HCT116 (cell line): Measurements from ENCODE around the gene SORBS1. TPM values are rescaled to one million over a fixed set of nuclear protein-coding genes. Genes with fewer than 3 reads are reported as not detected.

Source experiments
- ATAC-seq: fragments of 200-7000 bp; cut with Tn5 transposase; 2 replicates; pipeline ENCODE4 v1.9.1; 2020; ENCODE audit warnings: mild to moderate bottlenecking, moderate library complexity
- BruUV-seq: library from RNA; stranded (reverse); fragments of 400-500 nt; replicated peaks from 2 replicates; lab custom pipeline; 2021; lab: Mats Ljungman, UMichigan
- CTCF ChIA-PET: fragments of 300-600 bp; sonication (Branson Sonifier 250); formaldehyde crosslinking; loops from one replicate; lab custom pipeline; 2021; ENCODE audit warnings: antibody characterized with exemption; lab: Charles Lee
- POLR2A ChIA-PET: fragments of 300-600, 350-600 bp; sonication (Branson Sonifier 250); formaldehyde crosslinking; loops from one replicate; lab custom pipeline; 2021; ENCODE audit warnings: antibody characterized with exemption; lab: Charles Lee
- RAD21 ChIA-PET, 2 experiments: fragments of 300-600 bp; sonication (Branson Sonifier 250); formaldehyde crosslinking; loops; one replicate each; lab custom pipeline; 2023; ENCODE audit warnings: low total read pairs in 2 of 2; ENCODE audit not compliant: uncharacterized antibody in 2 of 2, unreplicated experiment in 2 of 2, low non-redundant PET in 1 of 2; lab: Charles Lee
- DNase-seq: peaks from one replicate; pipeline ENCODE4 v3.0.0-alpha.2; 2010; ENCODE audit warnings: low read depth, low spot score
- H2AFZ ChIP-seq: fragments of 200-600 bp; shearing (Covaris generic), sonication (generic); 2 replicates; pipeline ENCODE4 v1.6.1; 2017; ENCODE audit warnings: low read depth, mixed run types, mixed read lengths, antibody characterized with exemption, low read length; ENCODE audit not compliant: poor library complexity, severe bottlenecking
- H3K27ac ChIP-seq: 2 replicates; pipeline ENCODE4 v1.5.1; 2012; ENCODE audit warnings: low read depth, low read length
- H3K27me3 ChIP-seq: fragments of 200-600 bp; sonication (generic); 2 replicates; pipeline ENCODE4 v1.6.1; 2016; ENCODE audit warnings: mixed run types, low read length, mixed read lengths; ENCODE audit not compliant: insufficient read depth
- H3K36me3 ChIP-seq, 2 experiments: fragments of 200-500 bp in 1 of 2; fragments of 200-600 bp in 1 of 2; sonication (Bioruptor generic) in 1 of 2; sonication (generic) in 1 of 2; 2 replicates each; pipeline versions ENCODE4 v1.5.1 to v1.6.1; 2014 to 2016; ENCODE audit warnings: low read length in 2 of 2, inconsistent platforms in 1 of 2, mixed read lengths in 1 of 2, mixed run types in 1 of 2; ENCODE audit not compliant: insufficient read depth in 2 of 2, control insufficient read depth in 1 of 2
- H3K4me1 ChIP-seq, 2 experiments: fragments of 200-600 bp in 1 of 2; sonication (generic) in 1 of 2; 2 replicates each; pipeline versions ENCODE4 v1.5.1 to v1.6.1; 2012 to 2017; ENCODE audit warnings: low read length in 2 of 2, inconsistent platforms in 1 of 2, mild to moderate bottlenecking in 1 of 2, mixed read lengths in 1 of 2, mixed run types in 1 of 2, moderate library complexity in 1 of 2; ENCODE audit not compliant: insufficient read depth in 2 of 2, control insufficient read depth in 1 of 2
- H3K4me2 ChIP-seq: fragments of 200-600 bp; sonication (generic); 2 replicates; pipeline ENCODE4 v1.6.1; 2017; ENCODE audit warnings: mixed run types, low read length, mixed read lengths
- H3K4me3 ChIP-seq, 2 experiments: fragments of 200-600 bp in 1 of 2; sonication (generic) in 1 of 2; replicated peaks in 1 of 2; 2 replicates each; pipeline ENCODE4 v1.5.1; 2011 to 2016; ENCODE audit warnings: low read length in 2 of 2, control low read depth in 1 of 2, low read depth in 1 of 2, mild to moderate bottlenecking in 1 of 2, mixed read lengths in 1 of 2, mixed run types in 1 of 2
- H3K79me2 ChIP-seq: fragments of 200-600 bp; sonication (generic); 2 replicates; pipeline ENCODE4 v1.6.1; 2017; ENCODE audit warnings: mild to moderate bottlenecking, mixed run types, low read length, moderate library complexity, mixed read lengths; ENCODE audit not compliant: insufficient read depth
- H3K9ac ChIP-seq: fragments of 200-600 bp; sonication (generic); 2 replicates; pipeline ENCODE4 v1.6.1; 2016; ENCODE audit warnings: low read length, mixed read lengths
- H3K9me2 ChIP-seq: fragments of 200-600 bp; sonication (generic), shearing (Covaris generic); 2 replicates; pipeline ENCODE4 v1.6.1; 2017; ENCODE audit warnings: mixed run types, mild to moderate bottlenecking, moderate library complexity; ENCODE audit not compliant: insufficient read depth
- H3K9me3 ChIP-seq, 2 experiments: fragments of 200-500 bp in 1 of 2; fragments of 200-600 bp in 1 of 2; sonication (Bioruptor generic) in 1 of 2; sonication (generic) in 1 of 2; 2 replicates each; pipeline ENCODE4 v1.6.1; 2014 to 2017; ENCODE audit warnings: low read length in 2 of 2, mixed read lengths in 2 of 2, inconsistent platforms in 1 of 2, low read depth in 1 of 2, mild to moderate bottlenecking in 1 of 2, mixed run types in 1 of 2, moderate library complexity in 1 of 2; ENCODE audit not compliant: control insufficient read depth in 1 of 2, insufficient read depth in 1 of 2
- H4K20me1 ChIP-seq: fragments of 200-600 bp; sonication (generic), shearing (Covaris generic); 2 replicates; pipeline ENCODE4 v1.6.1; 2017; ENCODE audit warnings: mixed run types, mild to moderate bottlenecking, moderate library complexity; ENCODE audit not compliant: insufficient read depth
- CBX3 ChIP-seq: IDR thresholded peaks from 2 replicates; pipeline ENCODE4 v1.6.1; 2012; ENCODE audit warnings: low read depth
- CEBPB ChIP-seq: IDR thresholded peaks from 2 replicates; pipeline ENCODE4 v1.6.1; 2012; ENCODE audit warnings: low read depth
- EGR1 ChIP-seq: IDR thresholded peaks from 2 replicates; pipeline ENCODE4 v1.6.1; 2012; ENCODE audit warnings: low read depth
- EZH2phosphoT487 ChIP-seq: fragments of 200-600 bp; IDR thresholded peaks from 2 replicates; pipeline ENCODE4 v1.6.1; 2018; ENCODE audit warnings: antibody characterized with exemption, borderline replicate concordance
- JUND ChIP-seq: IDR thresholded peaks from 2 replicates; pipeline ENCODE4 v1.6.1; 2012
- POLR2A ChIP-seq: IDR thresholded peaks from 2 replicates; pipeline ENCODE4 v1.7.0; 2011; ENCODE audit warnings: borderline replicate concordance; ENCODE audit not compliant: insufficient read depth, insufficient read length; ENCODE audit errors: extremely low read depth
- RAD21 ChIP-seq: IDR thresholded peaks from 2 replicates; pipeline ENCODE4 v1.6.1; 2012; ENCODE audit warnings: low read depth, mild to moderate bottlenecking
- SIN3A ChIP-seq: IDR thresholded peaks from 2 replicates; pipeline ENCODE4 v1.6.1; 2012; ENCODE audit warnings: low read depth
- SP1 ChIP-seq: IDR thresholded peaks from 2 replicates; pipeline ENCODE4 v1.6.1; 2012; ENCODE audit warnings: low read depth
- SRF ChIP-seq: IDR thresholded peaks from 2 replicates; pipeline ENCODE4 v1.6.1; 2012; ENCODE audit warnings: low read depth
- TCF7L2 ChIP-seq: IDR thresholded peaks from 2 replicates; pipeline ENCODE4 v1.7.0; 2011; ENCODE audit warnings: borderline replicate concordance, inconsistent platforms; ENCODE audit not compliant: insufficient read depth, insufficient read length; ENCODE audit errors: extremely low read depth
- ZFX ChIP-seq: fragments of 450-650 bp; IDR thresholded peaks from 2 replicates; pipeline ENCODE4 v1.6.1; 2017
- ZNF274 ChIP-seq: fragments of 200-500 bp; sonication (Bioruptor generic); IDR thresholded peaks from 2 replicates; pipeline ENCODE4 v1.6.1; 2014; ENCODE audit warnings: mild to moderate bottlenecking, low read depth, low read length, inconsistent platforms
- intact Hi-C: fragments of 100-400 bp; cut with micrococcal nuclease; formaldehyde crosslinking; loops from 2 replicates; pipeline ENCODE4 v1.10.0; 2022
- total RNA-seq: library from RNA; stranded (reverse); gene quantifications from one replicate; pipeline ENCODE4 v1.2.1, GENCODE V29; 2021; ENCODE audit not compliant: unreplicated experiment
- TF ChIP-seq, protein P1 (sequence below): IDR thresholded peaks from 2 replicates; pipeline ENCODE4 v1.6.1; 2012; ENCODE audit warnings: low read depth
- TF ChIP-seq, protein P2 (sequence below): IDR thresholded peaks from 2 replicates; pipeline ENCODE4 v1.6.1; 2011; ENCODE audit warnings: mild to moderate bottlenecking, low read length, moderate library complexity; ENCODE audit not compliant: insufficient replicate concordance; ENCODE audit errors: extremely low read depth
- TF ChIP-seq, protein P3 (sequence below): IDR thresholded peaks from 2 replicates; pipeline ENCODE4 v1.6.1; 2012
- TF ChIP-seq, protein P4 (sequence below), 3 experiments: fragments of 200-600 bp in 1 of 3; sonication (generic) in 1 of 3; IDR thresholded peaks in 2 of 3; conservative IDR thresholded peaks in 1 of 3; 2 replicates each; pipeline ENCODE4 v1.5.1; 2012 to 2017; ENCODE audit warnings: low read depth in 2 of 3, low read length in 2 of 3, antibody characterized with exemption in 1 of 3, borderline replicate concordance in 1 of 3, control low read depth in 1 of 3, mild to moderate bottlenecking in 1 of 3, mixed read lengths in 1 of 3, mixed run types in 1 of 3, moderate library complexity in 1 of 3; ENCODE audit not compliant: insufficient read depth in 1 of 3

SORBS1 gene
- total RNA-seq, 1 experiment from 2014 or later = 3.4 TPM

DNA sequence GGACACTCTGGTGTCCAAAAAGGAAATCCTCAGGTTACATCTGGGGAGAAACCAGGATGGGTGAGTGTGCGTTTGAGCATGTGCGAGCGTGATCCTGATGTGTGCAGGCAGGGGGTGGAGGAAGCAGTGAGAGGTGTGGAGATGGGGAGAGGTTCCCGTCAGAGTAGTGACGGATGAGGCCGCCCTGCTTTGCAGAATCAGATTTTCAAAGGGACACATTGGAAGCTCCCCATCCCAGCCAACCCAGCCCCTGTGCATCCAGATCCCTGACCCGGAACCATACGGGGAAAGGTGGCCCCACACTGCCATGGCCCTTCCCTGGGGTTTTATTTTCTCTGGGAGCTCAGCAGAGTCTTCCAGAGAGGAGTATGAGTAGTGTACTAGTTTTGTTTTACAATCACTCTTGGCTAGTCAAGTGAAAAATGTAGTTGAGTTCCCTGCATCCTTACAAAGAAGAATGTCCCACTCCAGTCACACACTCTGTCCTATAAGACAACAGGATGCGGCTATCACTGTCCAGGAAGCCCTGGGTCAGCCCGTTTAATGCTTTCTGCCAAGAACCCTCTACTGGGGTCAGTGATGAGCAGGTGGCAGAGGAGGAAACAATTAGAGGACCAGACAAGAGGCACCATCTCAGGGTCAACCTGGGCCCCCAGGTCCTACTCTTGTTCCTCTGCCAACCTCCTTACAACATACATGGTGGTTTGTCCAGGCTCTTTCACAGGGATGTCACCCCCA lies 223.6 kb downstream of the SORBS1 start:
- H3K27ac ChIP-seq = no peak overlapping the region

More for the DNA sequence above, 223.6 kb downstream of the SORBS1 start:
- TF ChIP-seq POLR2A (no peak), SRF (no peak), JUND (no peak), ZFX (no peak), TCF7L2 (no peak), SP1 (no peak), EZH2phosphoT487 (no peak), EGR1 (no peak), CBX3 (no peak), RAD21 (no peak), CEBPB (no peak), ZNF274 (no peak), SIN3A (no peak)
- TF ChIP-seq, protein P1, sequence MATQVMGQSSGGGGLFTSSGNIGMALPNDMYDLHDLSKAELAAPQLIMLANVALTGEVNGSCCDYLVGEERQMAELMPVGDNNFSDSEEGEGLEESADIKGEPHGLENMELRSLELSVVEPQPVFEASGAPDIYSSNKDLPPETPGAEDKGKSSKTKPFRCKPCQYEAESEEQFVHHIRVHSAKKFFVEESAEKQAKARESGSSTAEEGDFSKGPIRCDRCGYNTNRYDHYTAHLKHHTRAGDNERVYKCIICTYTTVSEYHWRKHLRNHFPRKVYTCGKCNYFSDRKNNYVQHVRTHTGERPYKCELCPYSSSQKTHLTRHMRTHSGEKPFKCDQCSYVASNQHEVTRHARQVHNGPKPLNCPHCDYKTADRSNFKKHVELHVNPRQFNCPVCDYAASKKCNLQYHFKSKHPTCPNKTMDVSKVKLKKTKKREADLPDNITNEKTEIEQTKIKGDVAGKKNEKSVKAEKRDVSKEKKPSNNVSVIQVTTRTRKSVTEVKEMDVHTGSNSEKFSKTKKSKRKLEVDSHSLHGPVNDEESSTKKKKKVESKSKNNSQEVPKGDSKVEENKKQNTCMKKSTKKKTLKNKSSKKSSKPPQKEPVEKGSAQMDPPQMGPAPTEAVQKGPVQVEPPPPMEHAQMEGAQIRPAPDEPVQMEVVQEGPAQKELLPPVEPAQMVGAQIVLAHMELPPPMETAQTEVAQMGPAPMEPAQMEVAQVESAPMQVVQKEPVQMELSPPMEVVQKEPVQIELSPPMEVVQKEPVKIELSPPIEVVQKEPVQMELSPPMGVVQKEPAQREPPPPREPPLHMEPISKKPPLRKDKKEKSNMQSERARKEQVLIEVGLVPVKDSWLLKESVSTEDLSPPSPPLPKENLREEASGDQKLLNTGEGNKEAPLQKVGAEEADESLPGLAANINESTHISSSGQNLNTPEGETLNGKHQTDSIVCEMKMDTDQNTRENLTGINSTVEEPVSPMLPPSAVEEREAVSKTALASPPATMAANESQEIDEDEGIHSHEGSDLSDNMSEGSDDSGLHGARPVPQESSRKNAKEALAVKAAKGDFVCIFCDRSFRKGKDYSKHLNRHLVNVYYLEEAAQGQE = no peak
- TF ChIP-seq, protein P2, sequence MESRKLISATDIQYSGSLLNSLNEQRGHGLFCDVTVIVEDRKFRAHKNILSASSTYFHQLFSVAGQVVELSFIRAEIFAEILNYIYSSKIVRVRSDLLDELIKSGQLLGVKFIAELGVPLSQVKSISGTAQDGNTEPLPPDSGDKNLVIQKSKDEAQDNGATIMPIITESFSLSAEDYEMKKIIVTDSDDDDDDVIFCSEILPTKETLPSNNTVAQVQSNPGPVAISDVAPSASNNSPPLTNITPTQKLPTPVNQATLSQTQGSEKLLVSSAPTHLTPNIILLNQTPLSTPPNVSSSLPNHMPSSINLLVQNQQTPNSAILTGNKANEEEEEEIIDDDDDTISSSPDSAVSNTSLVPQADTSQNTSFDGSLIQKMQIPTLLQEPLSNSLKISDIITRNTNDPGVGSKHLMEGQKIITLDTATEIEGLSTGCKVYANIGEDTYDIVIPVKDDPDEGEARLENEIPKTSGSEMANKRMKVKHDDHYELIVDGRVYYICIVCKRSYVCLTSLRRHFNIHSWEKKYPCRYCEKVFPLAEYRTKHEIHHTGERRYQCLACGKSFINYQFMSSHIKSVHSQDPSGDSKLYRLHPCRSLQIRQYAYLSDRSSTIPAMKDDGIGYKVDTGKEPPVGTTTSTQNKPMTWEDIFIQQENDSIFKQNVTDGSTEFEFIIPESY = no peak
- TF ChIP-seq, protein P3, sequence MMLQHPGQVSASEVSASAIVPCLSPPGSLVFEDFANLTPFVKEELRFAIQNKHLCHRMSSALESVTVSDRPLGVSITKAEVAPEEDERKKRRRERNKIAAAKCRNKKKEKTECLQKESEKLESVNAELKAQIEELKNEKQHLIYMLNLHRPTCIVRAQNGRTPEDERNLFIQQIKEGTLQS = no peak
- TF ChIP-seq, protein P4, sequence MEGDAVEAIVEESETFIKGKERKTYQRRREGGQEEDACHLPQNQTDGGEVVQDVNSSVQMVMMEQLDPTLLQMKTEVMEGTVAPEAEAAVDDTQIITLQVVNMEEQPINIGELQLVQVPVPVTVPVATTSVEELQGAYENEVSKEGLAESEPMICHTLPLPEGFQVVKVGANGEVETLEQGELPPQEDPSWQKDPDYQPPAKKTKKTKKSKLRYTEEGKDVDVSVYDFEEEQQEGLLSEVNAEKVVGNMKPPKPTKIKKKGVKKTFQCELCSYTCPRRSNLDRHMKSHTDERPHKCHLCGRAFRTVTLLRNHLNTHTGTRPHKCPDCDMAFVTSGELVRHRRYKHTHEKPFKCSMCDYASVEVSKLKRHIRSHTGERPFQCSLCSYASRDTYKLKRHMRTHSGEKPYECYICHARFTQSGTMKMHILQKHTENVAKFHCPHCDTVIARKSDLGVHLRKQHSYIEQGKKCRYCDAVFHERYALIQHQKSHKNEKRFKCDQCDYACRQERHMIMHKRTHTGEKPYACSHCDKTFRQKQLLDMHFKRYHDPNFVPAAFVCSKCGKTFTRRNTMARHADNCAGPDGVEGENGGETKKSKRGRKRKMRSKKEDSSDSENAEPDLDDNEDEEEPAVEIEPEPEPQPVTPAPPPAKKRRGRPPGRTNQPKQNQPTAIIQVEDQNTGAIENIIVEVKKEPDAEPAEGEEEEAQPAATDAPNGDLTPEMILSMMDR (IDR thresholded peaks at IDR 0.05 in 2 of 3, conservative IDR thresholded peaks at IDR 0.05 in 1 of 3; ENCODE audit: borderline replicate concordance in 1 of 3, insufficient read depth in 1 of 3, low read depth in 2 of 3, low read length in 2 of 3) = no peak
- peaks cover 0 to 22% of the 10 kb centered on the region in 2 experiments; a peak in 3 of 4 replicates for H3K4me1 ChIP-seq
- H3K9me2 ChIP-seq = no peaks in the 10 kb centered on the region
- no peak overlapping the region for H3K4me3 ChIP-seq
- intact Hi-C loops = no loop called here
- CTCF ChIA-PET = no interaction called here
- H2AFZ ChIP-seq = no peak overlapping the region
- POLR2A ChIA-PET = no interaction called here
- no peaks in the 10 kb centered on the region for H3K79me2 ChIP-seq
- H3K9me3 ChIP-seq = no peaks in the 10 kb centered on the region
- ATAC-seq = no peak
- no peaks in the 10 kb centered on the region for H4K20me1 ChIP-seq
- no peak overlapping the region for H3K9ac ChIP-seq
- H3K27me3 ChIP-seq = no peaks in the 10 kb centered on the region
- no peak for DNase-seq
- RAD21 ChIA-PET = no interaction called here
- no TSS peak for BruUV-seq
- no peaks in the 10 kb centered on the region for H3K36me3 ChIP-seq
- no peak overlapping the region for H3K4me2 ChIP-seq
